ENCODE measurements around the gene C1QTNF1. TPM values are rescaled to one million over a fixed set of nuclear protein-coding genes. Genes with fewer than 3 reads are reported as not detected.

C1QTNF1 gene
- 3.8 TPM for polyA plus RNA-seq (ENCODE audit: insufficient read length)

GRCh38 chr17:79023886-79024771 lies at the start of gene C1QTNF1:
Gene C1QTNF1 (plus strand): TSS chr17:79024169. CDS start chr17:79043969, 19,800 bp downstream.
- no peak for DNase-seq (ENCODE audit: low read depth)

- peak; percentile 43 for DNase-seq (ENCODE audit: low read depth)
Observed at GRCh38 chr17:78974635-78975591, 49.1 kb upstream of the C1QTNF1 start.

- no peak for DNase-seq (ENCODE audit: low read depth)
Observed at GRCh38 chr17:78976907-78977680, 46.9 kb upstream of the C1QTNF1 start.

- DNase-seq (ENCODE audit: low read depth): no peak
Observed at GRCh38 chr17:78977681-78977943, 46.4 kb upstream of the C1QTNF1 start.

GRCh38 chr17:78977997-78978973 lies 45.7 kb upstream of the C1QTNF1 start:
- no peak for DNase-seq (ENCODE audit: low read depth)

- peak; percentile 58 for DNase-seq (ENCODE audit: low read depth)
Observed at GRCh38 chr17:78979780-78980623, 44.0 kb upstream of the C1QTNF1 start, which contains the start of gene LGALS3BP. Gene LGALS3BP (minus strand): TSS chr17:78979923. CDS start chr17:78977191, 2,732 bp downstream.

GRCh38 chr17:78980624-78980972 lies 43.4 kb upstream of the C1QTNF1 start:
- no peak for DNase-seq (ENCODE audit: low read depth)

GRCh38 chr17:78981010-78981888 lies 42.7 kb upstream of the C1QTNF1 start:
- no peak for DNase-seq (ENCODE audit: low read depth)

GRCh38 chr17:78985395-78985794 lies 38.6 kb upstream of the C1QTNF1 start:
- no peak for DNase-seq (ENCODE audit: low read depth)

GRCh38 chr17:78986048-78986648 lies 37.8 kb upstream of the C1QTNF1 start:
- DNase-seq (ENCODE audit: low read depth): no peak

- no peak for DNase-seq (ENCODE audit: low read depth)
Observed at GRCh38 chr17:78986649-78987328, 37.2 kb upstream of the C1QTNF1 start.

- no peak for DNase-seq (ENCODE audit: low read depth)
Observed at GRCh38 chr17:78988152-78988551, 35.8 kb upstream of the C1QTNF1 start.

- no peak for DNase-seq (ENCODE audit: low read depth)
Observed at GRCh38 chr17:78990349-78991016, 33.5 kb upstream of the C1QTNF1 start.

GRCh38 chr17:78991017-78991738 lies 32.8 kb upstream of the C1QTNF1 start:
- no peak for DNase-seq (ENCODE audit: low read depth)

- DNase-seq (ENCODE audit: low read depth): no peak
Observed at GRCh38 chr17:78991906-78992532, 31.9 kb upstream of the C1QTNF1 start.

All from forelimb muscle (tissue), 1 donor.